Loucy (cell line): Measurements from ENCODE around the gene PLCD3.

Experiments
- H2AFZ ChIP-seq: fragments of 200-600 bp; sonication (generic); 2 replicates; pipeline ENCODE4 v1.6.0; 2016; ENCODE audit warnings: antibody characterized with exemption, mild to moderate bottlenecking, low read length, moderate library complexity
- H3F3A ChIP-seq: fragments of 200-600 bp; 2 replicates; pipeline ENCODE4 v1.6.0; 2016; ENCODE audit warnings: antibody characterized with exemption, low read depth, mild to moderate bottlenecking
- H3K27me3 ChIP-seq: fragments of 200-600 bp; sonication (generic); 2 replicates; pipeline ENCODE4 v1.6.1; 2014; ENCODE audit warnings: low read length, mild to moderate bottlenecking; ENCODE audit not compliant: insufficient read depth, poor library complexity, severe bottlenecking
- H3K36me3 ChIP-seq: fragments of 200-600 bp; sonication (generic); 2 replicates; pipeline ENCODE4 v1.6.1; 2016; ENCODE audit warnings: low read length; ENCODE audit not compliant: insufficient read depth
- H3K4me1 ChIP-seq: fragments of 200-600 bp; sonication (generic); 2 replicates; pipeline ENCODE4 v1.5.1; 2014; ENCODE audit warnings: low read length, mild to moderate bottlenecking; ENCODE audit not compliant: insufficient read depth, poor library complexity, severe bottlenecking
- H3K4me2 ChIP-seq: fragments of 200-600 bp; sonication (generic); 2 replicates; pipeline ENCODE4 v1.6.0; 2014; ENCODE audit warnings: antibody characterized with exemption, low read length, low read depth, mild to moderate bottlenecking; ENCODE audit not compliant: poor library complexity, severe bottlenecking
- H3K4me3 ChIP-seq: fragments of 200-600 bp; sonication (generic); 2 replicates; pipeline ENCODE4 v1.5.1; 2014; ENCODE audit warnings: low read length, mild to moderate bottlenecking, mixed read lengths; ENCODE audit not compliant: poor library complexity, severe bottlenecking
- H3K79me2 ChIP-seq: fragments of 200-600 bp; sonication (generic); 2 replicates; pipeline ENCODE4 v1.6.1; 2014; ENCODE audit warnings: low read length; ENCODE audit not compliant: insufficient read depth
- H3K9ac ChIP-seq: fragments of 200-600 bp; sonication (generic); 2 replicates; pipeline ENCODE4 v1.6.0; 2014; ENCODE audit warnings: mild to moderate bottlenecking, low read depth, low read length, moderate library complexity; ENCODE audit not compliant: poor library complexity, severe bottlenecking
- H3K9me2 ChIP-seq: fragments of 200-600 bp; sonication (generic); replicated peaks from 2 replicates; pipeline ENCODE4 v1.6.1; 2016; ENCODE audit warnings: low read depth, low read length, mixed read lengths
- H3K9me3 ChIP-seq: fragments of 200-600 bp; sonication (generic); 2 replicates; pipeline ENCODE4 v1.6.1; 2014; ENCODE audit warnings: mild to moderate bottlenecking, antibody characterized with exemption, low read length, low read depth; ENCODE audit not compliant: insufficient read depth
- H4K20me1 ChIP-seq: fragments of 200-600 bp; sonication (generic); 2 replicates; pipeline ENCODE4 v1.6.0; 2014; ENCODE audit warnings: antibody characterized with exemption, low read length, mild to moderate bottlenecking; ENCODE audit not compliant: insufficient read depth, poor library complexity, severe bottlenecking
- CTCF ChIP-seq: fragments of 200-600 bp; sonication (generic); conservative IDR thresholded peaks from 2 replicates; pipeline ENCODE4 v1.5.1; 2014; ENCODE audit warnings: mild to moderate bottlenecking, antibody characterized with exemption, low read length
- EZH2phosphoT487 ChIP-seq: fragments of 200-600 bp; IDR thresholded peaks from 2 replicates; pipeline ENCODE4 v1.6.1; 2018; ENCODE audit warnings: antibody characterized with exemption, mild to moderate bottlenecking, moderate library complexity, borderline replicate concordance

PLCD3 gene

DNA sequence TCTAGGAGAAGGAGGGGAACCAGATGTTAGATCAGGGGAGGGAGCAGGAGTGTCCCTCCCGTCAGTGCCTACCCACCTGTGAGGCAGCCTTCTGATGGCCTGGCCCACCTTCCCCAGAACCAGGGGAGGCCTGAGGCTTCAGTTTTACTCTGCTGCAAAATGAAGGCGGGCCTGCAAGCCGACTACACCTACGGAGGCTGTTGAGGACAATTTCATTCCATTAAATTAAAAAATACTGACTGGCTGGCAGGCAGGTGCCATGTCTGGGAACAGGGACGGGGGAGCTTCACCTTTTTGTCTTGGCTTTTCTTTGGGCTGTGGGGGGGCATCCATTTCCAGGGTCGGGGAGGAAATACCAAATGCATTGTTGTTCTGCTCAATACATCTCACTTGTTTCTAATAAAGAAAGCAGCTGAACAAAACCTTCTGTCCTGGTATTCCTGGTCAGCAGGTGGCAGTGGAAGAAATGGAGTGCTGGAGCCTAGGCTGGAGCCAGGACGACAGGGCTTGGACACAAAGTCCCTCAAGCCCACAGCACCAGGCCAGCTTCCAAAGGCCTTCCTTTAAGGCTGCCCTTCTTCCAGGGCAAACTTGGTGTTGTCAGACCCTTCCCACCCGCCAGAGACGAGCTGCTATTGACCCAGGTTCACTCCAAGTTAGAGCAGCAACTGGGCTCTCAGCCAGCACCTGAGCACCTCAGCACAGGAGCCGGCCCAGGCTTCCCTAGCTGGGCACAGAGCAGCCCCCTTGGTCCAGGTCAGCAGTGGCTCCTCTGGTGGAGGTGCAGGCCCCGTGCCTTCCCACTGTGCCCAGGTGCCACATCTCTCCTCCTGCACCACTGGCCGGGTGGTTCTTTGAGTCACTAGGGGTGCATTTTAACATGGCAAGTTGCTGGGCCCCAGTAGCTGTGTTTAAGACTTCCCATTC is 23.5 kb downstream of the PLCD3 start:
- no peaks in the 10 kb centered on the region for H3K4me1 ChIP-seq
- peaks cover 42% of the 10 kb centered on the region; the same call in 1 of the 2 replicates for H3K36me3 ChIP-seq
- no peak overlapping the region for H3K9ac ChIP-seq
- H3K4me2 ChIP-seq = no peak overlapping the region
- no peaks in the 10 kb centered on the region for H3K9me3 ChIP-seq
- H3K4me3 ChIP-seq = no peak overlapping the region
- no peaks in the 10 kb centered on the region for H3F3A ChIP-seq
- no peaks in the 10 kb centered on the region for H3K9me2 ChIP-seq
- no peaks in the 10 kb centered on the region for H4K20me1 ChIP-seq
- no peaks in the 10 kb centered on the region for H3K79me2 ChIP-seq
- no peak for TF ChIP-seq CTCF
- no peak for TF ChIP-seq EZH2phosphoT487
- no peaks in the 10 kb centered on the region for H3K27me3 ChIP-seq
- H2AFZ ChIP-seq = no peak overlapping the region

GRCh38 chr17:45108051-45108450 is 24.3 kb downstream of the PLCD3 start:
- TF ChIP-seq CTCF (no peak), EZH2phosphoT487 (no peak)
- H3K36me3 ChIP-seq = peaks cover 50% of the 10 kb centered on the region; the same call in 1 of the 2 replicates
- no peaks in the 10 kb centered on the region for H3K27me3 ChIP-seq

GRCh38 chr17:45107293-45108010 is 24.9 kb downstream of the PLCD3 start:
- Histone ChIP-seq H3K36me3 (peaks cover 56% of the 10 kb centered on the region; the same call in 1 of the 2 replicates), H3K9ac (no peak overlapping the region), H3K27me3 (no peaks in the 10 kb centered on the region)

More at GRCh38 chr17:45108051-45108450, 24.3 kb downstream of the PLCD3 start:
- H3K9ac ChIP-seq = no peak overlapping the region
- no peak overlapping the region for H3K4me2 ChIP-seq
- no peak overlapping the region for H3K4me3 ChIP-seq
- H3K4me1 ChIP-seq = no peaks in the 10 kb centered on the region
- H4K20me1 ChIP-seq = no peaks in the 10 kb centered on the region
- H3F3A ChIP-seq = no peaks in the 10 kb centered on the region
- no peak overlapping the region for H2AFZ ChIP-seq
- no peaks in the 10 kb centered on the region for H3K79me2 ChIP-seq
- no peaks in the 10 kb centered on the region for H3K9me3 ChIP-seq
- no peaks in the 10 kb centered on the region for H3K9me2 ChIP-seq

More at GRCh38 chr17:45107293-45108010, 24.9 kb downstream of the PLCD3 start:
- Histone ChIP-seq H3K4me3 (no peak overlapping the region), H3K9me2 (no peaks in the 10 kb centered on the region), H3K4me1 (no peaks in the 10 kb centered on the region), H2AFZ (no peak overlapping the region), H3K79me2 (no peaks in the 10 kb centered on the region), H3K9me3 (no peaks in the 10 kb centered on the region), H3F3A (no peaks in the 10 kb centered on the region), H4K20me1 (no peaks in the 10 kb centered on the region), H3K4me2 (no peak overlapping the region)
- no peak for TF ChIP-seq EZH2phosphoT487
- no peak for TF ChIP-seq CTCF
